CD4-positive, alpha-beta T cell treated with Interleukin-1 beta for 1 hour (primary cell): ENCODE results near the gene ZNF496.
"Not testable (repeated sequence)": the region's sequence is repeated elsewhere in the genome, so short reads cannot be mapped to it uniquely, and the experiment has no call there.

Experiments
- DNase-seq, 2 donors: peaks; one replicate each; pipeline ENCODE4 v3.0.0-alpha.2; 2020 to 2022

Gene ZNF496

GRCh38 chr1:247291161-247291560, 40.5 kb downstream of the ZNF496 start:
- no peak for DNase-seq

GRCh38 chr1:247290576-247290975, 41.1 kb downstream of the ZNF496 start:
- no peak for DNase-seq

- not testable (repeated sequence) for DNase-seq
These were observed 42.3 kb downstream of the ZNF496 start for GRCh38 chr1:247289274-247289892.

- no peak for DNase-seq
These were observed 43.3 kb downstream of the ZNF496 start for GRCh38 chr1:247288341-247288740.

- no peak for DNase-seq
These were observed 44.2 kb downstream of the ZNF496 start for GRCh38 chr1:247287460-247287859.

- no peak for DNase-seq
These were observed 45.5 kb downstream of the ZNF496 start for GRCh38 chr1:247286134-247286670.

- no peak for DNase-seq
These were observed 50.6 kb downstream of the ZNF496 start for GRCh38 chr1:247281001-247281574.

GRCh38 chr1:247277191-247277590, 54.5 kb downstream of the ZNF496 start:
- DNase-seq, result no peak

- DNase-seq, result no peak
These were observed 56.9 kb downstream of the ZNF496 start for GRCh38 chr1:247274605-247275256.

GRCh38 chr1:247273013-247273412, 58.7 kb downstream of the ZNF496 start:
- no peak for DNase-seq

GRCh38 chr1:247270003-247270402, 61.7 kb downstream of the ZNF496 start:
- DNase-seq, result no peak

GRCh38 chr1:247269133-247269532, 62.5 kb downstream of the ZNF496 start:
- DNase-seq, result no peak

GRCh38 chr1:247268390-247269045, 63.1 kb downstream of the ZNF496 start:
- no peak for DNase-seq

GRCh38 chr1:247266053-247266452, 65.6 kb downstream of the ZNF496 start:
- no peak for DNase-seq

- not testable (repeated sequence) for DNase-seq
These were observed 75.9 kb downstream of the ZNF496 start, which contains the start of gene VN1R5 for GRCh38 chr1:247255772-247256171. Gene VN1R5 (plus strand): TSS chr1:247256072.

GRCh38 chr1:247247568-247247967, 84.1 kb downstream of the ZNF496 start:
- DNase-seq, result no peak
